ENCODE results near the gene ALKBH2. TPM values are rescaled to one million over a fixed set of nuclear protein-coding genes. Genes with fewer than 3 reads are reported as not detected.

Gene ALKBH2
- total RNA-seq, 2 donors from 2014 or later: 5.0 to 8.9 TPM

DNA sequence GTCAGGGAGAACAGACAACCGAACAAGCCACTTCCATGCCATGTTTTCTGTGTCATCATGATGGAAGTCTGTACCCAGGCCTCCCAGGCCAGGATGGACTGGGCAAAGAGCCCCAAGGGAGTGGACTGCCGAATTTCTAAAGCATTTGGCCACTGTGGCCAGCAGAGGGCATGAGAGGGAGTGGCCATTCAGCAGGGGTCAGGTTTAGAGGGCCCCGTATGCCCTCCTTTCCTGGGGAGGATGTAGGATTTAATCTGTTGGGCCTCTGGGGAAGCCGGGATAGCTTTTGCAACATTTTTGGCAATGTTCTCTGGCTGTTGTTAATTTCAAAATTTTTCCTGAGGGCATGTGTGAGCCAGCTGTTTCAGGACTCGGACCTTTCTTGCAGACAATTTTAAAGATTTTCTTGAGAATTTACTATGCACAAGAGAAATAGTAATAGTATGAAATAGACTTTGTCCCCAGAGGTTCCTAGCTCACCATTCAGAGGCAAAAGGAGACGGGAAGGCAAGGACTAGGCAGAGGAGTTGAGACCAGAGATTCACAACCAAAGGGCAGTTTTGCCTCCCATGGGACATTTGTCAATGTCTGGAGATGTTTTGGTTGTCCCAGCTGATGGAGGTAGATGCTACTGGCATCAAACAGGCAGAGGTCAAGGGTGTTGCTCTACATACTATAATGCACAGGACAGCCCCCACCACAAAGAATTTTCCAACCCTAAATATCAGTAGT, 41.1 kb upstream of the ALKBH2 start:
- TF ChIP-seq, protein P1, sequence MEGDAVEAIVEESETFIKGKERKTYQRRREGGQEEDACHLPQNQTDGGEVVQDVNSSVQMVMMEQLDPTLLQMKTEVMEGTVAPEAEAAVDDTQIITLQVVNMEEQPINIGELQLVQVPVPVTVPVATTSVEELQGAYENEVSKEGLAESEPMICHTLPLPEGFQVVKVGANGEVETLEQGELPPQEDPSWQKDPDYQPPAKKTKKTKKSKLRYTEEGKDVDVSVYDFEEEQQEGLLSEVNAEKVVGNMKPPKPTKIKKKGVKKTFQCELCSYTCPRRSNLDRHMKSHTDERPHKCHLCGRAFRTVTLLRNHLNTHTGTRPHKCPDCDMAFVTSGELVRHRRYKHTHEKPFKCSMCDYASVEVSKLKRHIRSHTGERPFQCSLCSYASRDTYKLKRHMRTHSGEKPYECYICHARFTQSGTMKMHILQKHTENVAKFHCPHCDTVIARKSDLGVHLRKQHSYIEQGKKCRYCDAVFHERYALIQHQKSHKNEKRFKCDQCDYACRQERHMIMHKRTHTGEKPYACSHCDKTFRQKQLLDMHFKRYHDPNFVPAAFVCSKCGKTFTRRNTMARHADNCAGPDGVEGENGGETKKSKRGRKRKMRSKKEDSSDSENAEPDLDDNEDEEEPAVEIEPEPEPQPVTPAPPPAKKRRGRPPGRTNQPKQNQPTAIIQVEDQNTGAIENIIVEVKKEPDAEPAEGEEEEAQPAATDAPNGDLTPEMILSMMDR (IDR thresholded peaks at IDR 0.05): peak; percentile 32
- intact Hi-C loops (cut with DNase I): no loop called here
- Histone ChIP-seq H3K9ac (ENCODE audit: low read depth in 2 of 2, low read length in 2 of 2) (no peak overlapping the region), H3K27me3 (no peaks in the 10 kb centered on the region), H3K4me3 (no peak overlapping the region), H3K27ac (no peak overlapping the region), H3K4me1 (no peaks in the 10 kb centered on the region), H3K9me3 (no peaks in the 10 kb centered on the region), H3K36me3 (no peaks in the 10 kb centered on the region)
- no peak for DNase-seq

DNA sequence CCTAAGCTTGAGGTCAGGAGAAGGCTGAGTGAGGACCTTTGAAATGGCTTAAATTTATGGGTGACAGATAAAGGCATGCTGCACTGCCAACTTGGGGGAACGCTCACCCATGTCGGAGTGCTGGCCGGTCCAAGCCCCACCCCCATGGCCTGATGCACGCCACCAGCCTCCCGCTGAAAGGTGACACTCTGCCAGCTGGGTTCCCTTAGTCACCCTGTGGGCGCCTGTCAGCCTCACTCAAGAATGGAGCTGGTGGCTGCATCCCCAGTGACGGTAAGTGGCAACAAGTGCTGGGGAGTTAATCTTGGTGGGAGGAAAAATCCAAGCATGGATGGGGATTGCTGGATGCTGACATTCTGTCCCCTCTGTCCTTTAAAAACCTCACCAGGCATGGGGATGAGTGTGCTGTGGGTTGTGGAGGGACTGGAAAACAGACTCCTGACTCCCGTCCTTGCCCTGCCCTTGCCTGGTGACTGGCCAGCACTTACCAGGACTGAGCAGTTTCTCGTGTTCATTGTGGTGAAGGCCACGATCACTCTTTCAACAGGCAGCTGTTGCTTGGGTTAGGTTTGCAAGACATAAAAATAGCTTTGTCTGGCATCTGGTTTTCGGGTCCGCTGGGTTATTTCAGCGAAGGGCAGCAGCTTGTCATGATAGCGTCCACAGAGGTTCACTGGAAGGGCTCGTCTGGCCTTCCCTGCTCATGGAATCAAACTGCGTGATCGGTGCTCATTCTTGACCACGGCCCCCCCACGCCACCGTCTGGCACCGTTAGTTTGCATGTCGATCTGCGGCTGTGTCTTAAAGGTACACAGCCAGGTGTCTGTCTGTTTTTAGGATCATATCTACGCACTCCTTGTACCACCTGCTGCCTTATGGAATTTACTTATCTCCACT, 38.1 kb upstream of the ALKBH2 start:
- intact Hi-C loops (cut with DNase I): no loop called here
- no peaks in the 10 kb centered on the region for H3K27me3 ChIP-seq

DNA sequence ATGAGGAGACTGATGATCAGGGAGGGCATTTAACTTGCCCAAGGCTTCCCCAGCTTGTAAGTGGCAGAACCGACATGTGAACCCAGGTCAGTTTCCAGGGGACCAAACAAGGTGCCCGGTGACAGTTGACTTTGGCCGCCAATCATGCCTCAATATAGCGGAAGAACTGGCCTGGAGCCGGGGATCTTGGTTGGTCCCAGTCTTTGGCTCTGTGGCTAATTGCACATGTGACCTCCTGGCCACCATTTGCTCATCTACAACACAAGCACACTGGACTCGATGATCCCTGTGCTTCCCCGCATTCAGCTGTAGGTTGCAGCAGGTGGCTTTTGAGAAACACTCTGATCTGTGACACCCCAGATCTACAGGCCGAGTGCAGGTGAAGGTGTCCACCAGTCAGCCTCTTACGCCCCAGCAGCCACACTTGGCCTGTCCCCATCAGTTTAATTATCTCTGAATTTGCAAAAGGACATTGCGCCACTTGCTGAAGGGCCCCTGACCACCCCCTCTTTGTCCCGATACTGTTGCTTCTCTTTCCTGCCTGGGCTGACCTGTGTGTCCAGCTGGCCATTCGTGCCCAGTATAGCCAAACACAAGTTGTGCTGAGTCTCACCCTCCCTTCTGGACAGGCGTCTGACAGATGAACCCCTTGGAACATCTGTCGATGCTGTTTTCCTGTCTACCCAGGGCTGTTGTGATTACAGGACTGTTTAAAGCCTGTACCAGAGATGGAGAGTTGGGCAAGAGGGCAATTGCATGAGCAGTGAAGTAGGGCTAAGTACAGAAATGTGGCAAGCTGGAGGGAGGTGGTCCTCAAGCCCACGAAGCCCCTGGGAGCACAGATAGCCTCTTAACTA, 37.3 kb upstream of the ALKBH2 start:
- DNase-seq: no peak
- Histone ChIP-seq H3K9ac (ENCODE audit: low read depth in 2 of 2, low read length in 2 of 2) (peak overlapping the region in 1 of 2 donors; percentile 29), H3K36me3 (no peaks in the 10 kb centered on the region), H3K4me3 (no peak overlapping the region), H3K4me1 (no peaks in the 10 kb centered on the region), H3K27ac (no peak overlapping the region), H3K9me3 (no peaks in the 10 kb centered on the region), H3K27me3 (no peaks in the 10 kb centered on the region)
- TF ChIP-seq, protein P1 (IDR thresholded peaks at IDR 0.05): no peak
- intact Hi-C loops (cut with DNase I): no loop called here

More for the DNA sequence above, 38.1 kb upstream of the ALKBH2 start:
- DNase-seq: no peak
- Histone ChIP-seq H3K9ac (ENCODE audit: low read depth in 2 of 2, low read length in 2 of 2) (no peak overlapping the region), H3K36me3 (no peaks in the 10 kb centered on the region), H3K27ac (no peak overlapping the region), H3K9me3 (no peaks in the 10 kb centered on the region), H3K4me3 (no peak overlapping the region), H3K4me1 (no peaks in the 10 kb centered on the region)
- TF ChIP-seq, protein P1 (IDR thresholded peaks at IDR 0.05): no peak

DNA sequence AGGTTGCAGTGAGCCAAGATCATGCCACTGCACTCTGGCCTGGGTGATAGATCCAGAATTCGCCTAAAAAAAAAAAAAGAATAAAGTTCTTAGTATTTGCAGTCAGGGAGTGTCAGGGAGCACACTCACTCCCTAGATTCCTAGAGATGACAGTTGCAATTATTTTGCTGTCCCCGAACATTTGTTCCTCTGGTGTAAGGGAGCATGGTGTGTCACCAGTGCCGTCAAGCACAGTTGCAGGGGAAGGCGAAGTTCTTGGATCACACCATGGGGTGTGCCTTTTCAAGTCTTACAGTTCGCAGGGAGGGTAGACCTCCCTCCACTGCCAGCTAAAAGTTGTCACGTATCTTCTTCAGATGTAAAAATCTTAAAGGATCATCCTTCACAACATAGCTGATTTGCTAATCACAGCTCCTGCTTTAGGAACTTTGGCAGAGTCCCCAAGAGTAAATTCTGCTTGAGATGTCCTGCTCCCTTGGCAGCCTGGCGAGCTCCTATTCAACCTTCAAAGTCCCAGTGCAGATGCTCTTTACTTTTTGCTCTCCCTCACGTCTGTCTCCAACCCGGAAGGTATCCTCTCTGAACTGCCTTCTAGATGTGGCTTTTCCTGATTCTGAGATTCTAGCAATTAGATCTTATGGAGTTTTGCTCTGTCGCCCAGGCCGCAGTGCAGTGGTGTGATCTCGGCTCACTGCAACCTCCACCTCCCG, 34.4 kb upstream of the ALKBH2 start:
- H3K4me1 ChIP-seq: no peaks in the 10 kb centered on the region
- H3K27me3 ChIP-seq: no peaks in the 10 kb centered on the region
- DNase-seq: no peak
- intact Hi-C loops (cut with DNase I): no loop called here
- TF ChIP-seq, protein P1 (IDR thresholded peaks at IDR 0.05): no peak
- H3K9ac ChIP-seq (ENCODE audit: low read depth in 2 of 2, low read length in 2 of 2): no peak overlapping the region
- H3K27ac ChIP-seq: no peak overlapping the region
- H3K36me3 ChIP-seq: no peaks in the 10 kb centered on the region
- no peak overlapping the region for H3K4me3 ChIP-seq
- H3K9me3 ChIP-seq: no peaks in the 10 kb centered on the region
